ENCODE data around the gene TIPARP.
A peak's percentile ranks its signal among the peaks of the same experiment; 100 is the strongest.

Gene TIPARP

GRCh38 chr3:156674911-156675829 is 780 bp downstream of the TIPARP start:
- H3K79me2 ChIP-seq = peaks cover 42% of the 10 kb centered on the region
- peak overlapping the region; percentile 99 for H3K27ac ChIP-seq
- TF ChIP-seq CTCF (IDR thresholded peaks at IDR 0.05) = peak; percentile 42

GRCh38 chr3:156675830-156676767 is 1.7 kb downstream of the TIPARP start:
- Histone ChIP-seq H3K9me3 (ENCODE audit: control insufficient read depth, low read length) (no peaks in the 10 kb centered on the region), H3K4me3 (ENCODE audit: low read depth, low read length) (peak overlapping the region; percentile 90), H3K9ac (peak overlapping the region; percentile 99), H3K79me2 (peaks cover 51% of the 10 kb centered on the region), H3K27me3 (ENCODE audit: control insufficient read depth, insufficient read depth, low read length) (no peaks in the 10 kb centered on the region), H3K4me1 (peaks cover under 1% of the 10 kb centered on the region), H3K4me2 (ENCODE audit: low read length) (peak overlapping the region; percentile 85), H2AFZ (no peak overlapping the region), H3K36me3 (ENCODE audit: control insufficient read depth, insufficient read depth, low read length) (peaks cover 4% of the 10 kb centered on the region), H3K27ac (peak overlapping the region; percentile 99)
- no peak for TF ChIP-seq CTCF (IDR thresholded peaks at IDR 0.05)

More at GRCh38 chr3:156674911-156675829, 780 bp downstream of the TIPARP start:
- no peaks in the 10 kb centered on the region for H3K36me3 ChIP-seq (ENCODE audit: control insufficient read depth, insufficient read depth, low read length)
- H3K4me3 ChIP-seq (ENCODE audit: low read depth, low read length) = peak overlapping the region; percentile 90
- H3K4me1 ChIP-seq = no peaks in the 10 kb centered on the region
- H3K9ac ChIP-seq = peak overlapping the region; percentile 99
- H3K27me3 ChIP-seq (ENCODE audit: control insufficient read depth, insufficient read depth, low read length) = no peaks in the 10 kb centered on the region
- H3K9me3 ChIP-seq (ENCODE audit: control insufficient read depth, low read length) = no peaks in the 10 kb centered on the region
- peak overlapping the region; percentile 85 for H3K4me2 ChIP-seq (ENCODE audit: low read length)
- H2AFZ ChIP-seq = peak overlapping the region; percentile 23

GRCh38 chr3:156676768-156677479 is 2.5 kb downstream of the TIPARP start:
- Histone ChIP-seq H2AFZ (no peak overlapping the region), H3K4me1 (peaks cover 7% of the 10 kb centered on the region), H3K27me3 (ENCODE audit: control insufficient read depth, insufficient read depth, low read length) (no peaks in the 10 kb centered on the region), H3K36me3 (ENCODE audit: control insufficient read depth, insufficient read depth, low read length) (peaks cover 4% of the 10 kb centered on the region), H3K4me2 (ENCODE audit: low read length) (peak overlapping the region; percentile 85), H3K9me3 (ENCODE audit: control insufficient read depth, low read length) (no peaks in the 10 kb centered on the region), H3K9ac (peak overlapping the region; percentile 5), H3K4me3 (ENCODE audit: low read depth, low read length) (peak overlapping the region; percentile 90), H3K27ac (peak overlapping the region; percentile 99), H3K79me2 (peaks cover 60% of the 10 kb centered on the region)
- TF ChIP-seq CTCF (IDR thresholded peaks at IDR 0.05) = no peak

- Histone ChIP-seq H3K27ac (peak overlapping the region; percentile 99), H3K4me3 (ENCODE audit: low read depth, low read length) (peak overlapping the region; percentile 90), H3K4me1 (peaks cover 7% of the 10 kb centered on the region)
Measured at GRCh38 chr3:156677536-156677935, 3.1 kb downstream of the TIPARP start.

More at GRCh38 chr3:156677536-156677935, 3.1 kb downstream of the TIPARP start:
- Histone ChIP-seq H3K27me3 (ENCODE audit: control insufficient read depth, insufficient read depth, low read length) (no peaks in the 10 kb centered on the region), H3K36me3 (ENCODE audit: control insufficient read depth, insufficient read depth, low read length) (peaks cover 4% of the 10 kb centered on the region), H2AFZ (no peak overlapping the region), H3K4me2 (ENCODE audit: low read length) (peak overlapping the region; percentile 85), H3K9me3 (ENCODE audit: control insufficient read depth, low read length) (no peaks in the 10 kb centered on the region), H3K79me2 (peaks cover 66% of the 10 kb centered on the region), H3K9ac (peak overlapping the region; percentile 5)
- no peak for TF ChIP-seq CTCF (IDR thresholded peaks at IDR 0.05)
